NCI-H345 treated with DMSO at 0.1 percent for 48 hours (cell line): ENCODE measurements around the gene TRIM67.
A peak's percentile ranks its signal among the peaks of the same experiment; 100 is the strongest.
"Not testable (repeated sequence)": the region's sequence is repeated elsewhere in the genome, so short reads cannot be mapped to it uniquely, and the experiment has no call there.

ENCODE experiments used
- DNase-seq: peaks from one replicate; lab custom pipeline; 2025; ENCODE audit not compliant: unreplicated experiment; lab: John Stamatoyannopoulos, UW

Gene TRIM67

GRCh38 chr1:231157311-231157710 lies 4.5 kb upstream of the TRIM67 start:
- DNase-seq, result no peak

GRCh38 chr1:231158141-231158540 lies 3.7 kb upstream of the TRIM67 start:
- not testable (repeated sequence) for DNase-seq

GRCh38 chr1:231159202-231159962 lies 2.5 kb upstream of the TRIM67 start:
- no peak for DNase-seq

- no peak for DNase-seq
Observed at GRCh38 chr1:231159963-231160761, 1.7 kb upstream of the TRIM67 start.

- no peak for DNase-seq
Observed at GRCh38 chr1:231160895-231161666, 777 bp upstream of the TRIM67 start.

GRCh38 chr1:231162297-231162969 lies 575 bp downstream of the TRIM67 start:
- DNase-seq, result peak; percentile 62

- peak; percentile 62 for DNase-seq
Observed at GRCh38 chr1:231162970-231163829, 1.3 kb downstream of the TRIM67 start.

- no peak for DNase-seq
Observed at GRCh38 chr1:231163830-231164427, 2.1 kb downstream of the TRIM67 start.

- DNase-seq, result no peak
Observed at GRCh38 chr1:231165371-231165770, 3.5 kb downstream of the TRIM67 start.

GRCh38 chr1:231166398-231166797 lies 4.5 kb downstream of the TRIM67 start:
- DNase-seq, result no peak

GRCh38 chr1:231170875-231171274 lies 9.0 kb downstream of the TRIM67 start:
- DNase-seq, result no peak

GRCh38 chr1:231171623-231172197 lies 9.9 kb downstream of the TRIM67 start:
- no peak for DNase-seq

GRCh38 chr1:231172411-231172810 lies 10.6 kb downstream of the TRIM67 start:
- no peak for DNase-seq

- no peak for DNase-seq
Observed at GRCh38 chr1:231176421-231176820, 14.6 kb downstream of the TRIM67 start.

- DNase-seq, result no peak
Observed at GRCh38 chr1:231177226-231177625, 15.4 kb downstream of the TRIM67 start.

- no peak for DNase-seq
Observed at GRCh38 chr1:231177936-231178335, 16.1 kb downstream of the TRIM67 start.

- DNase-seq, result no peak
Observed at GRCh38 chr1:231178970-231179369, 17.1 kb downstream of the TRIM67 start.

- DNase-seq, result no peak
Observed at GRCh38 chr1:231180034-231180433, 18.2 kb downstream of the TRIM67 start.

- DNase-seq, result no peak
Observed at GRCh38 chr1:231181271-231181670, 19.4 kb downstream of the TRIM67 start.
